ENCODE measurements around the gene CYGB.
"Not testable (repeated sequence)": the region's sequence is repeated elsewhere in the genome, so short reads cannot be mapped to it uniquely, and the experiment has no call there.

Gene CYGB

GRCh38 chr17:76511668-76512365 is 25.7 kb downstream of the CYGB start:
- Histone ChIP-seq H3K4me3 (ENCODE audit: insufficient read depth in 1 of 2, low read depth in 1 of 2, low read length in 2 of 2) (no peak overlapping the region), H3K27me3 (ENCODE audit: control insufficient read depth in 1 of 2, insufficient read depth in 1 of 2, low read length in 2 of 2) (peaks cover 12 to 17% of the 10 kb centered on the region in 2 experiments), H3K27ac (ENCODE audit: low read length, poor library complexity, severe bottlenecking) (no peak overlapping the region), H3K18ac (ENCODE audit: low read depth in 1 of 2, low read length in 2 of 2) (no peak overlapping the region), H3K9ac (ENCODE audit: low read length) (no peak overlapping the region), H2BK5ac (ENCODE audit: low read depth, low read length, poor library complexity, severe bottlenecking) (no peak overlapping the region), H2BK120ac (ENCODE audit: low read depth, low read length) (no peak overlapping the region), H3K14ac (ENCODE audit: low read length in 2 of 2) (no peak overlapping the region), H2BK12ac (ENCODE audit: low read length in 2 of 2) (no peak overlapping the region), H4K8ac (ENCODE audit: low read length) (no peak overlapping the region), H4K91ac (ENCODE audit: low read length) (no peak overlapping the region), H3K4me2 (ENCODE audit: low read length, poor library complexity, severe bottlenecking) (no peak overlapping the region), H3K79me1 (replicated peaks; ENCODE audit: low read length, poor library complexity, severe bottlenecking) (no peaks in the 10 kb centered on the region), H3K9me3 (ENCODE audit: control insufficient read depth, low read length) (no peaks in the 10 kb centered on the region), H2BK15ac (ENCODE audit: low read depth, poor library complexity, severe bottlenecking) (no peak overlapping the region), H3K4ac (ENCODE audit: low read depth in 1 of 2, low read length in 2 of 2) (no peak overlapping the region), H3K4me1 (ENCODE audit: control insufficient read depth, insufficient read depth, low read depth, low read length) (peaks cover 8% of the 10 kb centered on the region), H2AFZ (ENCODE audit: low read depth, low read length) (no peak overlapping the region), H3K36me3 (ENCODE audit: control insufficient read depth in 1 of 2, insufficient read depth in 2 of 2, low read depth in 1 of 2, low read length in 2 of 2) (no peaks in the 10 kb centered on the region), H3K23ac (ENCODE audit: low read length in 2 of 2) (no peak overlapping the region), H2AK5ac (ENCODE audit: low read length, severe bottlenecking) (no peak overlapping the region)
- WGBS, result 94% methylated on average over 12 of the region's 13 CpGs
- DNase-seq, result no peak

GRCh38 chr17:76510831-76511244 is 26.7 kb downstream of the CYGB start:
- no peak overlapping the region for H3K18ac ChIP-seq (ENCODE audit: low read depth in 1 of 2, low read length in 2 of 2)
- H3K36me3 ChIP-seq (ENCODE audit: control insufficient read depth in 1 of 2, insufficient read depth in 2 of 2, low read depth in 1 of 2, low read length in 2 of 2), result no peaks in the 10 kb centered on the region
- H3K27ac ChIP-seq (ENCODE audit: low read length, poor library complexity, severe bottlenecking), result no peak overlapping the region
- no peak overlapping the region for H3K23ac ChIP-seq (ENCODE audit: low read length in 2 of 2)
- H2BK120ac ChIP-seq (ENCODE audit: low read depth, low read length), result no peak overlapping the region
- H3K27me3 ChIP-seq (ENCODE audit: control insufficient read depth in 1 of 2, insufficient read depth in 1 of 2, low read length in 2 of 2), result peaks cover 14 to 25% of the 10 kb centered on the region in 2 experiments
- no peak overlapping the region for H2AFZ ChIP-seq (ENCODE audit: low read depth, low read length)
- H4K8ac ChIP-seq (ENCODE audit: low read length), result peak overlapping the region; percentile 3
- H3K4me3 ChIP-seq (ENCODE audit: insufficient read depth in 1 of 2, low read depth in 1 of 2, low read length in 2 of 2), result no peak overlapping the region
- no peak overlapping the region for H2BK5ac ChIP-seq (ENCODE audit: low read depth, low read length, poor library complexity, severe bottlenecking)
- DNase-seq, result no peak
- no peak overlapping the region for H3K4me2 ChIP-seq (ENCODE audit: low read length, poor library complexity, severe bottlenecking)
- H4K91ac ChIP-seq (ENCODE audit: low read length), result no peak overlapping the region
- WGBS, result 60% methylated on average over 9 of the region's 9 CpGs
- H3K9ac ChIP-seq (ENCODE audit: low read length), result no peak overlapping the region
- H3K4ac ChIP-seq (ENCODE audit: low read depth in 1 of 2, low read length in 2 of 2), result no peak overlapping the region
- peaks cover 10% of the 10 kb centered on the region for H3K4me1 ChIP-seq (ENCODE audit: control insufficient read depth, insufficient read depth, low read depth, low read length)
- no peak overlapping the region for H2BK12ac ChIP-seq (ENCODE audit: low read length in 2 of 2)
- no peaks in the 10 kb centered on the region for H3K9me3 ChIP-seq (ENCODE audit: control insufficient read depth, low read length)
- no peaks in the 10 kb centered on the region for H3K79me1 ChIP-seq (replicated peaks; ENCODE audit: low read length, poor library complexity, severe bottlenecking)
- no peak overlapping the region for H3K14ac ChIP-seq (ENCODE audit: low read length in 2 of 2)
- H2AK5ac ChIP-seq (ENCODE audit: low read length, severe bottlenecking), result no peak overlapping the region
- H2BK15ac ChIP-seq (ENCODE audit: low read depth, poor library complexity, severe bottlenecking), result no peak overlapping the region

GRCh38 chr17:76508472-76509063 is 28.9 kb downstream of the CYGB start:
- not testable (repeated sequence) for H3K18ac ChIP-seq (ENCODE audit: low read depth in 1 of 2, low read length in 2 of 2); H3K4ac ChIP-seq (ENCODE audit: low read depth in 1 of 2, low read length in 2 of 2); H3K9me3 ChIP-seq (ENCODE audit: control insufficient read depth, low read length); H3K14ac ChIP-seq (ENCODE audit: low read length in 2 of 2); H3K9ac ChIP-seq (ENCODE audit: low read length); H4K8ac ChIP-seq (ENCODE audit: low read length); H3K27ac ChIP-seq (ENCODE audit: low read length, poor library complexity, severe bottlenecking); H2BK12ac ChIP-seq (ENCODE audit: low read length in 2 of 2); H2BK15ac ChIP-seq (ENCODE audit: low read depth, poor library complexity, severe bottlenecking); H3K4me3 ChIP-seq (ENCODE audit: insufficient read depth in 1 of 2, low read depth in 1 of 2, low read length in 2 of 2); DNase-seq; H3K23ac ChIP-seq (ENCODE audit: low read length in 2 of 2); H2AK5ac ChIP-seq (ENCODE audit: low read length, severe bottlenecking); H3K79me1 ChIP-seq (replicated peaks; ENCODE audit: low read length, poor library complexity, severe bottlenecking); H3K36me3 ChIP-seq (ENCODE audit: control insufficient read depth in 1 of 2, insufficient read depth in 2 of 2, low read depth in 1 of 2, low read length in 2 of 2); H4K91ac ChIP-seq (ENCODE audit: low read length); H2BK120ac ChIP-seq (ENCODE audit: low read depth, low read length); H3K4me1 ChIP-seq (ENCODE audit: control insufficient read depth, insufficient read depth, low read depth, low read length); H2BK5ac ChIP-seq (ENCODE audit: low read depth, low read length, poor library complexity, severe bottlenecking); H3K4me2 ChIP-seq (ENCODE audit: low read length, poor library complexity, severe bottlenecking); H2AFZ ChIP-seq (ENCODE audit: low read depth, low read length)
- WGBS, result 87% methylated on average over 13 of the region's 14 CpGs
- H3K27me3 ChIP-seq (ENCODE audit: control insufficient read depth in 1 of 2, insufficient read depth in 1 of 2, low read length in 2 of 2), result peaks cover 14 to 34% of the 10 kb centered on the region in 2 experiments

- peak; percentile 61 for DNase-seq
- Histone ChIP-seq H2BK12ac (ENCODE audit: low read length in 2 of 2) (peak overlapping the region in 1 of 2 experiments; percentile 42), H2AFZ (ENCODE audit: low read depth, low read length) (no peak overlapping the region), H3K36me3 (ENCODE audit: control insufficient read depth in 1 of 2, insufficient read depth in 2 of 2, low read depth in 1 of 2, low read length in 2 of 2) (no peaks in the 10 kb centered on the region), H2BK120ac (ENCODE audit: low read depth, low read length) (no peak overlapping the region), H4K8ac (ENCODE audit: low read length) (no peak overlapping the region), H2BK15ac (ENCODE audit: low read depth, poor library complexity, severe bottlenecking) (peak overlapping the region; percentile 62), H3K27me3 (ENCODE audit: control insufficient read depth in 1 of 2, insufficient read depth in 1 of 2, low read length in 2 of 2) (peaks cover 14 to 51% of the 10 kb centered on the region in 2 experiments), H3K79me1 (replicated peaks; ENCODE audit: low read length, poor library complexity, severe bottlenecking) (no peaks in the 10 kb centered on the region), H3K4ac (ENCODE audit: low read depth in 1 of 2, low read length in 2 of 2) (no peak overlapping the region), H3K18ac (ENCODE audit: low read depth in 1 of 2, low read length in 2 of 2) (no peak overlapping the region), H3K4me1 (ENCODE audit: control insufficient read depth, insufficient read depth, low read depth, low read length) (peaks cover 11% of the 10 kb centered on the region), H3K9me3 (ENCODE audit: control insufficient read depth, low read length) (no peaks in the 10 kb centered on the region), H2BK5ac (ENCODE audit: low read depth, low read length, poor library complexity, severe bottlenecking) (no peak overlapping the region), H3K27ac (ENCODE audit: low read length, poor library complexity, severe bottlenecking) (no peak overlapping the region), H3K23ac (ENCODE audit: low read length in 2 of 2) (no peak overlapping the region), H3K4me3 (ENCODE audit: insufficient read depth in 1 of 2, low read depth in 1 of 2, low read length in 2 of 2) (no peak overlapping the region), H3K14ac (ENCODE audit: low read length in 2 of 2) (no peak overlapping the region), H3K4me2 (ENCODE audit: low read length, poor library complexity, severe bottlenecking) (no peak overlapping the region), H3K9ac (ENCODE audit: low read length) (no peak overlapping the region), H2AK5ac (ENCODE audit: low read length, severe bottlenecking) (no peak overlapping the region), H4K91ac (ENCODE audit: low read length) (peak overlapping the region; percentile 4)
- WGBS, result 23% methylated on average over 21 of the region's 24 CpGs
Measured at GRCh38 chr17:76506408-76507345, 30.8 kb downstream of the CYGB start.

Measured in mesenchymal stem cell (in vitro differentiated cells and primary cell).